LNCAP (cell line): ENCODE results near the gene CRYGS.

Experiments used
- CTCF ChIP-seq: fragments of 450-650 bp; IDR thresholded peaks from 2 replicates; pipeline ENCODE4 v1.5.1; 2017; ENCODE audit warnings: mild to moderate bottlenecking

Gene CRYGS

GRCh38 chr3:186587183-186587582 is 43.0 kb upstream of the CRYGS start:
- no peak for TF ChIP-seq CTCF

- no peak for TF ChIP-seq CTCF
Observed at GRCh38 chr3:186583831-186584230, 39.7 kb upstream of the CRYGS start.

- no peak for TF ChIP-seq CTCF
Observed at GRCh38 chr3:186582541-186582940, 38.4 kb upstream of the CRYGS start.

GRCh38 chr3:186580785-186581184 is 36.6 kb upstream of the CRYGS start:
- no peak for TF ChIP-seq CTCF

GRCh38 chr3:186577521-186577920 is 33.3 kb upstream of the CRYGS start:
- no peak for TF ChIP-seq CTCF

GRCh38 chr3:186571644-186572013 is 27.4 kb upstream of the CRYGS start:
- TF ChIP-seq CTCF: no peak

GRCh38 chr3:186570941-186571643 is 26.9 kb upstream of the CRYGS start:
- TF ChIP-seq CTCF: no peak
